Loucy (cell line): ENCODE results near the gene NCOA4.
"Not testable (repeated sequence)": the region's sequence is repeated elsewhere in the genome, so short reads cannot be mapped to it uniquely, and the experiment has no call there.

ENCODE experiments used
- H2AFZ ChIP-seq: fragments of 200-600 bp; sonication (generic); 2 replicates; pipeline ENCODE4 v1.6.0; 2016; ENCODE audit warnings: antibody characterized with exemption, mild to moderate bottlenecking, low read length, moderate library complexity
- H3F3A ChIP-seq: fragments of 200-600 bp; 2 replicates; pipeline ENCODE4 v1.6.0; 2016; ENCODE audit warnings: antibody characterized with exemption, low read depth, mild to moderate bottlenecking
- H3K27me3 ChIP-seq: fragments of 200-600 bp; sonication (generic); 2 replicates; pipeline ENCODE4 v1.6.1; 2014; ENCODE audit warnings: low read length, mild to moderate bottlenecking; ENCODE audit not compliant: insufficient read depth, poor library complexity, severe bottlenecking
- H3K36me3 ChIP-seq: fragments of 200-600 bp; sonication (generic); 2 replicates; pipeline ENCODE4 v1.6.1; 2016; ENCODE audit warnings: low read length; ENCODE audit not compliant: insufficient read depth
- H3K4me1 ChIP-seq: fragments of 200-600 bp; sonication (generic); 2 replicates; pipeline ENCODE4 v1.5.1; 2014; ENCODE audit warnings: low read length, mild to moderate bottlenecking; ENCODE audit not compliant: insufficient read depth, poor library complexity, severe bottlenecking
- H3K4me2 ChIP-seq: fragments of 200-600 bp; sonication (generic); 2 replicates; pipeline ENCODE4 v1.6.0; 2014; ENCODE audit warnings: antibody characterized with exemption, low read length, low read depth, mild to moderate bottlenecking; ENCODE audit not compliant: poor library complexity, severe bottlenecking
- H3K4me3 ChIP-seq: fragments of 200-600 bp; sonication (generic); 2 replicates; pipeline ENCODE4 v1.5.1; 2014; ENCODE audit warnings: low read length, mild to moderate bottlenecking, mixed read lengths; ENCODE audit not compliant: poor library complexity, severe bottlenecking
- H3K79me2 ChIP-seq: fragments of 200-600 bp; sonication (generic); 2 replicates; pipeline ENCODE4 v1.6.1; 2014; ENCODE audit warnings: low read length; ENCODE audit not compliant: insufficient read depth
- H3K9ac ChIP-seq: fragments of 200-600 bp; sonication (generic); 2 replicates; pipeline ENCODE4 v1.6.0; 2014; ENCODE audit warnings: mild to moderate bottlenecking, low read depth, low read length, moderate library complexity; ENCODE audit not compliant: poor library complexity, severe bottlenecking
- H3K9me2 ChIP-seq: fragments of 200-600 bp; sonication (generic); replicated peaks from 2 replicates; pipeline ENCODE4 v1.6.1; 2016; ENCODE audit warnings: low read depth, low read length, mixed read lengths
- H3K9me3 ChIP-seq: fragments of 200-600 bp; sonication (generic); 2 replicates; pipeline ENCODE4 v1.6.1; 2014; ENCODE audit warnings: mild to moderate bottlenecking, antibody characterized with exemption, low read length, low read depth; ENCODE audit not compliant: insufficient read depth
- H4K20me1 ChIP-seq: fragments of 200-600 bp; sonication (generic); 2 replicates; pipeline ENCODE4 v1.6.0; 2014; ENCODE audit warnings: antibody characterized with exemption, low read length, mild to moderate bottlenecking; ENCODE audit not compliant: insufficient read depth, poor library complexity, severe bottlenecking
- EZH2phosphoT487 ChIP-seq: fragments of 200-600 bp; IDR thresholded peaks from 2 replicates; pipeline ENCODE4 v1.6.1; 2018; ENCODE audit warnings: antibody characterized with exemption, mild to moderate bottlenecking, moderate library complexity, borderline replicate concordance
- TF ChIP-seq, protein P1 (sequence below): fragments of 200-600 bp; sonication (generic); conservative IDR thresholded peaks from 2 replicates; pipeline ENCODE4 v1.5.1; 2014; ENCODE audit warnings: mild to moderate bottlenecking, antibody characterized with exemption, low read length

Gene NCOA4

DNA sequence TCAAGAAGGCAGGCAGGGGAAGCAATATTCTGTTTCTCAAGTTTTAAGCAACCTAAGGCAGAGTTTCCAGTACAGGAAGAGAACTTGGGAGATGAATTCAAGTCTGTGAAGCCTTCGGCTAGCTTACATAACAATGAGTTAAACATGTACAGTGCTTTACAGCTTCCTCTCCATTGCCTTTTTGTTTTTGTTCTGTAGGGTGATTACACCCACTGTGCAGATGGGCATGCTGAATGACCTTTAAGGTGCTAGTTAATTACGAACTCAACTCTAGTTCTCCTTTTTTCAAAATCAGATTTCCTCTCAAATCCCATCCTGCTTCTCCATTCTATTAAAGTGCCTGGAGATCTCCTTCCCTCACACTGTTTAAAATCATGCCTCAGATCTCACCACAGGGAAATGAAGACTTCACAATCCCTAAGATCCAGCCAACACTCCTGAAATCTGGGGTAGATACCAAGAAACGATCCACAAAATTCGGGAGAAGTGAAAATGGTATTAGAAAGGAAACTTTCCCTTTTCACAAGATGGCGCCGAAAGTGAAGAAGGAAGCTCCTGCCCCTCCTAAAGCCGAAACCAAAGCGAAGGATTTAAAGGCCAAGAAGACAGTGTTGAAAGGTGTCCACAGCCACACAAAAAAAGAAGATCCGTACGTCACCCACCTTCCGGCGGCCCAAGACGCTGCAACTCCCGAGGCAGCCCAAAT lies 32.5 kb upstream of the NCOA4 start:
- no peak overlapping the region for H2AFZ ChIP-seq
- H3K27me3 ChIP-seq = no peaks in the 10 kb centered on the region
- H3K79me2 ChIP-seq = no peaks in the 10 kb centered on the region
- H3K4me3 ChIP-seq = no peak overlapping the region
- H3K9me3 ChIP-seq = no peaks in the 10 kb centered on the region
- H3K9ac ChIP-seq = no peak overlapping the region
- H4K20me1 ChIP-seq = no peaks in the 10 kb centered on the region
- no peaks in the 10 kb centered on the region for H3F3A ChIP-seq
- H3K36me3 ChIP-seq = no peaks in the 10 kb centered on the region
- no peaks in the 10 kb centered on the region for H3K4me1 ChIP-seq
- H3K9me2 ChIP-seq = no peaks in the 10 kb centered on the region
- TF ChIP-seq, protein P1, sequence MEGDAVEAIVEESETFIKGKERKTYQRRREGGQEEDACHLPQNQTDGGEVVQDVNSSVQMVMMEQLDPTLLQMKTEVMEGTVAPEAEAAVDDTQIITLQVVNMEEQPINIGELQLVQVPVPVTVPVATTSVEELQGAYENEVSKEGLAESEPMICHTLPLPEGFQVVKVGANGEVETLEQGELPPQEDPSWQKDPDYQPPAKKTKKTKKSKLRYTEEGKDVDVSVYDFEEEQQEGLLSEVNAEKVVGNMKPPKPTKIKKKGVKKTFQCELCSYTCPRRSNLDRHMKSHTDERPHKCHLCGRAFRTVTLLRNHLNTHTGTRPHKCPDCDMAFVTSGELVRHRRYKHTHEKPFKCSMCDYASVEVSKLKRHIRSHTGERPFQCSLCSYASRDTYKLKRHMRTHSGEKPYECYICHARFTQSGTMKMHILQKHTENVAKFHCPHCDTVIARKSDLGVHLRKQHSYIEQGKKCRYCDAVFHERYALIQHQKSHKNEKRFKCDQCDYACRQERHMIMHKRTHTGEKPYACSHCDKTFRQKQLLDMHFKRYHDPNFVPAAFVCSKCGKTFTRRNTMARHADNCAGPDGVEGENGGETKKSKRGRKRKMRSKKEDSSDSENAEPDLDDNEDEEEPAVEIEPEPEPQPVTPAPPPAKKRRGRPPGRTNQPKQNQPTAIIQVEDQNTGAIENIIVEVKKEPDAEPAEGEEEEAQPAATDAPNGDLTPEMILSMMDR = no peak
- no peak for TF ChIP-seq EZH2phosphoT487
- H3K4me2 ChIP-seq = no peak overlapping the region

DNA sequence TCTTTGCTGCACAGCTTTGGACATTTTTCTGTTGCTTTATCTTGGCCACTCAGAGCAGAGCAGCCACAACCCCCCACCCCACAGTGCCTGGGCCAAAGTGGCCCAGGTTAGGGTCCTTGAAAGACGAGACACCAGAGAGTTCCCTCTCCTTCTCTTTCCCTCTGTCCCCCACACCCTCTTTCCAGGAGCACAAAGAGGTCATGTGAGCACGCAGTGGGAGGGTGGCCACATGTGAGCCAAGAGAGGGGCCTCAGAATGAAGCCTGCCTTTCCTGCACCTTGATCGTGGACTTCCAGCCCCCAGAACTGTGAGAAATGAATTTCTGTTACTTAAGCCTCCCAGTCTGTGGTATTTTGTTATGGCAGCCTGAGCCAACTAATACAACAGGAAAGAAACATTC lies 30.3 kb upstream of the NCOA4 start:
- Histone ChIP-seq H3K36me3 (no peaks in the 10 kb centered on the region), H3K9me3 (0 out of 2 replicates have a peak, but pooled peaks cover 5% of the 10 kb centered on the region), H3K9me2 (no peaks in the 10 kb centered on the region), H3F3A (no peaks in the 10 kb centered on the region), H4K20me1 (no peaks in the 10 kb centered on the region), H3K4me3 (no peak overlapping the region), H3K9ac (no peak overlapping the region), H3K4me1 (peaks cover 4% of the 10 kb centered on the region), H3K79me2 (no peaks in the 10 kb centered on the region), H3K27me3 (no peaks in the 10 kb centered on the region), H2AFZ (no peak overlapping the region), H3K4me2 (no peak overlapping the region)
- TF ChIP-seq, protein P1 = no peak
- no peak for TF ChIP-seq EZH2phosphoT487

DNA sequence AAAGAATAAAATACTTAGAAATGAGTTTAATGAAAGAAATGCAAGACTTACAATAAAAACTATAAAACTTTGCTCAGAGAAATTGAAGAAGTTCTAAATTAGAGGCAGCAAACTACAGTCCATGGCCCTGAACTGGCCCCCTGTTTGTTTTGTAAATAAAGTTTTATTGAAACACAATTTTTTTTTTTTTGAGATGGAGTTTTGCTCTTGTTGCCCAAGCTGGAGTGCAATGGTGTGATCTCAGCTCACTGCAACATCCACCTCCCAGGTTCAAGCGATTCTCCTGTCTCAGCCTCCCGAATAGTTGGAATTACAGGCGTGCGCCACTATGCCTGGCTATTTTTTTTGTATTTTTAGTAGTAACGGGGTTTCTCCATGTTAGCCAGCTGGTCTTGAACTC lies 27.5 kb upstream of the NCOA4 start:
- H3K4me3 ChIP-seq, H3F3A ChIP-seq, H3K36me3 ChIP-seq, H3K4me2 ChIP-seq, H2AFZ ChIP-seq, H3K79me2 ChIP-seq, H3K9me3 ChIP-seq, H3K27me3 ChIP-seq, H4K20me1 ChIP-seq, H3K9ac ChIP-seq, H3K9me2 ChIP-seq: not testable (repeated sequence)
- peaks cover 29% of the 10 kb centered on the region for H3K4me1 ChIP-seq

- Histone ChIP-seq H3K36me3 (no peaks in the 10 kb centered on the region), H3K27me3 (no peaks in the 10 kb centered on the region), H3K4me2 (no peak overlapping the region), H4K20me1 (no peaks in the 10 kb centered on the region), H3K4me1 (peaks cover 36% of the 10 kb centered on the region), H2AFZ (no peak overlapping the region), H3K79me2 (no peaks in the 10 kb centered on the region), H3K4me3 (no peak overlapping the region), H3F3A (no peaks in the 10 kb centered on the region), H3K9me3 (0 out of 2 replicates have a peak, but pooled peaks cover 5% of the 10 kb centered on the region), H3K9ac (no peak overlapping the region), H3K9me2 (no peaks in the 10 kb centered on the region)
- TF ChIP-seq, protein P1 = no peak
- TF ChIP-seq EZH2phosphoT487 = no peak
Observed at GRCh38 chr10:46057038-46057437, 26.6 kb upstream of the NCOA4 start.
